DMS114 treated with DMSO at 0.1 percent for 48 hours (cell line): ENCODE data around the gene RNF217.
"Not testable (repeated sequence)": the region's sequence is repeated elsewhere in the genome, so short reads cannot be mapped to it uniquely, and the experiment has no call there.

Source experiments
- DNase-seq: peaks from one replicate; lab custom pipeline; 2025; ENCODE audit not compliant: unreplicated experiment; lab: John Stamatoyannopoulos, UW

Gene RNF217

DNA sequence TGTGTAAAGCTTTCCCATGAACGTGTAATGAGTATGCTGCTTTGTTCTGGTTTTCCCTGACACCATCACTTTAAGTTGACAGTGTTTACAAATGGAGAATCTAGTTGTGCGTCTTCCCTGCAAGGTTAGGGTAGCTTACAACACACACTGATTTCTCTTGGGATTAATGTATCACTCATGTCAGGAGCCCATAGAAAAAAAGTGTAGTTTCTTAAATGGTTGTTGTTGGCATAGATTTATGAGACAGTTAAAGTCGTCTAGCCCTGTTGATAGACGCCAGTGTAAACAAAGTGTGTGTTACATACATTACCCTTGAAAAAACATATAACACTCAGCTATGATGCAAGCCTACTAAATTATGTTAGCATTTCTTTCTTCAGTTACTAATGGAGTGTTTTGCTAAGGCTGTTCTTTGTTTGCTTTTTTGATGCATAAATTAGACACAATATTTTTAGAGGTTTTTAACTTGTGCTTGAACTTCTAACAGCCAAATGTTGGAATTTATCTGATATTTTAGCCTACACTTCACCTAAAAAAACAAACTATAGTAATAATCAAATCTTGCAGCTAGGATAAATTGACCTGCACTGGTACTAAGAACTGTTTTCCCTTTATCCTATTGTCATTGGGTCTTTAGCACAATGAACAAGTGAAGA lies 88.6 kb downstream of the RNF217 start:
- no peak for DNase-seq

DNA sequence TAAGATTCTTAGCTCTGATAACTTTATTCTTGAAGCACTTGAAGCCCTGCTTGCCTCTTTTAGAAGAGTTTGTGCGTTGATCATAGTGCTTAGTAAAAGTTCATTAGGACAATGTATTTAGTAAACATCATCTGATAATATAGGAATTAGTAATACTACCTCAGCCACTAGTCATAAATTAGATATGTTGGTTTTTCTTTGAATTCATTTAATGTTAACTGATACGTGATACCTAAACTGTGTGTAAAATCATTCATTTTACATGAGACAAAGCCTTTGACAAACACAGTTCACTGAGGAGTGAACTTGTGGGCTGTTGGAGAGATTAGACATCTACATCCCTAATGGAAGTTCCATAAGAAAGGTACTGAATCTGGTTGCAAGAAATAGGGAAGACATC lies 91.6 kb downstream of the RNF217 start:
- DNase-seq: no peak

DNA sequence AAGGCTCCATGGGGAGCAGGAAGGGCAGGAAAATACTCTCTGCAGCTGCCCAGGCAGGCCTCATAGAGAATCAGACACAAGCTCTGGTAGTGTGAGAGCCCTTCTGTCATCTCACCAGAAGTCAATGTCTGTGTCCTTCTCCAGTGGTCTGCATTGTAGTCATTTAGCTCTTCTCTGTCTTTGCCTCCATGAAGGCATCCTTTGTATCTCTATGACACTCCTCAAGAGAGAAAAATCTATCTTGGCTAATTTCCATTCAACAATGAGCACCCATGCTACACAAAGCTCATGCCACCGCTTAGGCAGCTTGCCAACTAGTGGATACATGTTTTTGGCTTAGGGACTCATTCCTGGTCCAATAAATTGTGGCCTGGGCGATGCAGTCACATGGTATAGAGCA lies 92.1 kb downstream of the RNF217 start:
- DNase-seq: no peak

DNA sequence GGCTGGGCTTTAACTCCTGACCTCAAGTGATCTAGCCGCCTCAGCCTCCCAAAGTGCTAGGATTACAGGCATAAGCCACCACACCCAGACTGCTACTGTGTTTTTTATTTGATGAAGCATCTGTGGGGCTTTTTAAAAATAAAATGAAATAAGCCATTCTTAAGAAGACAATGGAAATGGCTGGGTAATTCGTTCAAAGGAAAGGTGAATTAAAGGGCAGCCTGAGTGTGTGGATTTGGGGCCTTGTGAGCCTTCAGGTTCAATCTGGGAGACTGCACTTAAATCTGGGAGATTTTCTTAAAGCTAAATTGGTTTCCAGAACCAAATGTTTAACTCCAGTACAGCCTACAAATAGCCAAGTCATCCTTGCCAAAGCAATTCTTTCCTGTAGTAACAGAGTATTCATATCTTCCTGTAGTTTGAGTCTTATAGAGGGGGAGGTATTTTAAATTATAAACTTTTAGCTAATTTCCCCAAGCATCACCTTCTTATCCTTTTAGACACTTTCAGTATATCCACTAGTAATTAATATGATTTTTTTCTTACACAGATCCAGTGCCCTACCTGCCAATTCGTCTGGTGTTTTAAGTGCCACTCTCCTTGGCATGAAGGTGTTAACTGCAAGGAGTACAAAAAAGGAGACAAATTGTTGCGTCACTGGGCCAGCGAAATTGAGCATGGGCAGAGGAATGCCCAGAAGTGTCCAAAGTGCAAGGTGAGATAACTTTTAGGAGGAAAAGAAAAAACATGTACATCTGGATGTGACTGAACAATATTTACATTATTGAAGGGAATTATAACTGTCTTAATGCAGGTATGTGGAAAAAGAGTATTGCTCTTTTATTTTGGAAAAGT lies 95.4 kb downstream of the RNF217 start:
- DNase-seq: no peak

DNA sequence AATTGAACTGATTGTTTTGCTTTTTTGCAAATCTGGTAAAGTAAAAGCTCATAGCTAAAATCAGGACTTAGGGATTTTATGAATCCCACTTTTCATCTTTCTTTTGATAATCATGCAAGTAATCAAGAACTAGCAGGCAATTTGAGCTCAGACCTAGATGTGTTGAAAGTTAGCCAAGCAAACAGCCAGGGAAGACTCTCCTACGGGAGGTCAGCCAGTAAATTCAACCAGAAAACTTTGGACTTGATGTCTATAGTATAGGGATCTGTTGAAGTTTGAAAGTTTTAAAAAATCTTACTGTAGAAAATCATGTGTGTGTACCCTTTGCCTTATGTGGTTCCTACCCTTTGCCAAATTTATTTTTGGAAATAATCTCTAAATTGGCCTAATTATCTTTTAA lies 96.3 kb downstream of the RNF217 start:
- no peak for DNase-seq

DNA sequence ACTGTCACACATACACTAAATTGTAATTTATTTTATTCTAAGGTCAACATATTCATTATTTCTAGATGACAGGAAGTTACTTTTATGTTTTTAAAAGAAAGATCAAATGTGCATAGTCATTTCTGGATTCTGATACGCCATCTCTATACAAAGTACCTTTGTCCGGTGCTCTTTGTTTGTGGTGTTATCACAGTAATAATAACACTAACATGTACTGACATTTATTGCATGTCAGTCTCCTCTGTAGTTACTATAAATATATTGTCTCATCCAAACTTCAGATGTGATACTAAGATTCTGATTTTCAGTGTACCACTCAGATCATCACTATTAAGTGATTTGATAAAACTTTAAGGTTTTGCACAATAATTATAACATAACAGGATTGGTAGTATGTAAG lies 101.1 kb downstream of the RNF217 start:
- DNase-seq: no peak

DNA sequence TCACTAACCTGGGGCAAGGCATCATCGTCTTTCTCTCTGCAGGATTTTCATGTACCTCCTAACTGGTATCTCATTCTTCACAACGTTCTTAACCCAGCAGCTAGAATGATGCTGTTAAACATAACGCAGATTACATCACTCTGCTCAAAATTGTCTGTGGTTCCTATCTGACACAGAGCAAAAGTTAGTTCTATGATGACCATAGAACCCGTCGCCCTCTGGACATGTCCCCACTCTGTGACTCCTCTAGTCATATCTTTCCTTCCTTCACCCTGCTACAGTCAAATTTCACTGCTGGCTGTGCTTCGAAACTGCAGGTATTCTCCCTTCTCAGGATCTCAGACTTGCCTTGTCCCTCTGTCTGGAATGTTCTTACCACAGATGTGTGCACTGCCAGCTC lies 103.9 kb downstream of the RNF217 start:
- no peak for DNase-seq

DNA sequence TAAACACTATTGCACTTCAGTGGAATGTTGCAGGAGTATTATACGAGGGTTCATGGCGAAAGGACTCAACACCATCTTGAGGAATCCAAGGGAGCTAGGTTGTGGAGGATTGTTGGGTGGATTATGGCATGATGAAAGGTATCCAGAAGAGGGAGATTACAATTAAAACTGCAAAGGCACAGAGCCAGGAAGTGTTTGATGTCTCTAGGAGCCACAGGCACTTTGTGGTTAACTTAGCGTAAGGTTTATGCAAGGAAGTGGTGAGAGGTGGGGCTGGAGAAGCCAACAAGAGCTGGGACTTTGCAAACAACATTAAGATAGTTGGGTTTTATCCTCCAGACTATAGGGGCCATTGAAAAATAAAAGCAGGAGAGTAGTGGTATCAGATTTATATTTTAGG lies 104.7 kb downstream of the RNF217 start:
- DNase-seq: no peak

DNA sequence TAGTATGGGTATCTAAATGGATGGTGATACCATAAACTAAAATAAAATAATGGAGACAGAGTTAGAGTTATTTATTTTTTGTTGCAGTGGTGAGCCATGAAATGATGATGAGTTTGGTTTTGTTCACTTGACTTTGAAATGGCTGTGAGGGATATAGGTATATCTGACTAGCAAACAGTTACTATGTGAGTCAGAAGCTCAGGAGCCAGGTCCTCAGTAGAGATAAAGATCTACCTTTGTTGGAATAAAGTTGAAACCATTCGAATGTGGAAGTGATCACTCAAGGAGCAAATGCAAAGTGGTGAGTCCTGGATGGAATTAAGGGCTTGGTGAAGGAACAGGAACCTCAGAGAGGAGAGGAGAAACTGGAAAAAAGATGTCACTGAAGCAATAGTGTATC lies 105.3 kb downstream of the RNF217 start:
- DNase-seq: no peak

DNA sequence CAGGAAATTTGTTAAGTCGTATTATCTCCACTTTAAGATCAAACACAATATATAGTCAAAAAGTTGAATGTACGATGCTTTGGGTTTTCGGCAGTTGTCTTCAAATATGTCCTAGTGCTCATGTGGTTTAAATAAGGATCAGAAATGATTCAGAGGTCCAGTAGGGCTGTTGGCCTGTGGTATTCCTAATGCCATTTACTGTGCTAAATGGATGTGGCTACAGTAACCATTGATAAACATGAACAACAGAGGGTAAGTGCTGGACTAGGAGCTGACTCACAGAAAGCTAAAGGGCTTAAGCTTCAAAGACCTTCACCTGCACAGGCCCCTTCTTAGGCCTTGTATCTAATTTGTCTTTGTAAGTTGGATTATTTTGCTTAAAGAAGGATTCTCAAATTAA lies 110.8 kb downstream of the RNF217 start:
- DNase-seq: no peak

DNA sequence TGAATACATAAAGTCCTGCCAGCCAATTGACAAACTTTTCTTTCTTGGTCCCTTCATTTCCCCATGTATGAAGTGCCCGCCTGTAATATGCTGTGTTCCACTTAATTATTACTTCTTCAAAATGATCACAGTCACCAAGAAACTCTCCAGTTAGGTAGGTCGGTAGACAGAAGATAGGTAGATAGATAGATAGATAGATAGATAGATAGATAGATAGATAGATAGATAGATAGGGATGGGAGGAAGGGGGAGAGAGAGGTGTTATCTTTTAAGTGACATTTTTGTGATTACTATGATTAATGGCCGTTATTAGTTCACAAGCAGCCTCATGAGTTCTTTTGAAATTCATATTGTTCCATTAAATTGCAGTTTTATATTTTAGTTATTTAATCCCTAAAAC lies 111.9 kb downstream of the RNF217 start:
- DNase-seq: no peak

DNA sequence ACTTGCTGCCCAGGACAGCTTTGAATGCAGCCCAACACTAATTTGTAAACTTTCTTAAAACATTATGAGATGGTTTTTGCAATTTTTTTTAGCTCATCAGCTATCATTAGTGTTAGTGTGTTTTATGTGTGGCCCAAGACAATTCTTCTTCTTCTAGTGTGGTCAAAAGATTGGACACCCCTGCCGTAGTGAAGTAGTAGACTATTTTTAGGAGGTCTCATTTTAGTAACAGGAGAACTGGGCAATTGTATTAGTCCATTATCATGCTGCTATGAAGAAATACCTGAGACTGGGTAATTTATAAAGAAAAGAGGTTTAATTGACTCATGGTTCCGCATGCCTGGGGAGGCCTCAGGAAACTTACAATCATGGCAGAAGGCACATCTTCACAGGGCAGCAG lies 112.8 kb downstream of the RNF217 start:
- not testable (repeated sequence) for DNase-seq

DNA sequence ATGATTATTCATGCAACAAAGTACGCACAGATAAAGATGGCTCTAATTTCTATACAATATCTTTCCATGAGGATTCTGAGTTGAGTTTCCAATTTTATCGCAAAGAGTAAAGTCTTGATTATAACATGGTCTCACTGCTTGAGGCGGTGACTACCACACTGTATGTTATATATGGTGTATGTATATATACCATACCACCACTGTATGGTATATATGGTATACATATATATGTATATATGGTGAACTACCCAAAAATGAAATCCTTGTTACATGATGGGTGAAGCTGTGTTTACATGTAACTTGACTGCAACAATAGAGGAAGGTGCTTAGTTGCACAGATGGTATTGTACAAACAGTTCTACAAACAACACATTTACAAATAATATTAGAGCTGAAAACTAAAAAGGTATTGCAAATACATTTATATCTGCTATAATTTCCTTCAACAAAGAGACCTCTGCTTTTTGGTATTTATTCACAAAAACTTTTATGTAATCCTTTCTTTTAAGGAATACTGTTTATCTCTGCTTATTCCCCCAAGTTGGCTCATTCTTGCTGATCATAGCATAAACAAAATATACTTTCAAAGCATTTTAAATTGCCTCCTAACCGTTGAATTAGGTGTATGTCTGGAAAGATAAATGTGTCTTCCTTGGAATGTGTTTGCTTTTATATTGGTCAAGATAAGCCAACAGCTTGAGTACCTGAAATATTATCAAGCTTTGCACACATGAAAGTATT lies 113.7 kb downstream of the RNF217 start:
- no peak for DNase-seq

DNA sequence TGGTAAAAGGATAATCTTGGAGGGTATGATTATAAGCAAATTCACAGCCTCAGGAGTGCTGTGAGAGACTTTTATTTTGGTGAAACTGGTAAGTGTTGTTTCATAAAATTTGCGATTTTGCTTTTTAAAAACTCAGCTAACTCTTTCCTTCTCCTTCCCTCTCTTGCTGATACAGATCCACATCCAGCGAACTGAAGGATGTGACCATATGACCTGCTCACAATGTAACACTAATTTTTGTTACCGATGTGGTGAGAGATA lies 114.2 kb downstream of the RNF217 start:
- DNase-seq: no peak

DNA sequence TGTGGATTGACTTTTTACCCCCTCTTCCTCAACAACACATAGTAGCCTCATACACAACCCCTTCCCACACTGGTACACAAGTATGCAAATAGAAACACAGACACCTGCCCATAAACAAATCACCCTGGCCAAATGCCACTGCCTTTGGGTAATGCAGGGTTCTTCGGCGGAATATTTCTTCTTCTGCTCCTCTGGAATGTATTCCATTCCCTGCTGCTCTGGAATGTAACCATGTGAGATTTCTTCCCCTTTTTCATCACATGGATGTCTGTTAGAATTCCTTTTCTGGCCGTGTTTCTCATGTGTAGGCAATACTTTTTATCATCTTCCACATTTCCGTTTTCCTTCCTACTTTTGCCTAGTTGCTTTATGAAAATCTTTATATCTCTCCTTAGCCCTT lies 115.2 kb downstream of the RNF217 start:
- DNase-seq: no peak

DNA sequence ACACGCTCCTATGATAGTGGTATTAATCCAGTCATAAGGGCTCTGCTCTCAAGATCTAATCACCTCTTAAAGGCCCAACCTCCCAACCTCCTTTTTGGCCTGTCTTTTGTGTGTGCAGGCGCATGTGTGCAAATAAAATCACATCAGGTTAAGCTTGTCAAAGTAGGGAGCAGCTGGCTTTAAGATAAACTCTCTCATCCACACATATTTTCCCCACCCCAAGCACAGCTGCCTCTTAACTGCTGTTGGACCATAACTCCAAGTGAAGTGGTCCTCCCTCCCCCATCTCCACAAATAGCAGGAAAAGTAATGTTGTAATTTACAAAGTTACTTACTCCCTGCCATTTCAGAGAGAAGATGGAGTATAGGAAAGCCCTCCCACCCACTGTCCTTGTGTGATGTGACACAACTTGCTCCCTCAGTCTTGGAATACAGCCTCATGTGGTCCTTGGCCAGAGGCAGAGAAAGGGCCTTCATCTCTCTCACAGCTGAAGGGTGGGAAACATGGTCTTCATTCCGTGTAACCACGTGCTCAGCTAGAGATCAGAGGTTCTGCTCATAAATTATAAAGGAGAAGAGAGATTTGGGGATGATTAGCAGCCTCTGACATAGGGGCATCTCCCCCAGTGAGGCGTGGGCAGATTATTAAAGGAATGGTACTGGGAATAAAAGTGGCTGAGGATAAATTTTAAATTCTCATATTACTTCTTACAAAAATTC lies 116.5 kb downstream of the RNF217 start:
- no peak for DNase-seq

DNA sequence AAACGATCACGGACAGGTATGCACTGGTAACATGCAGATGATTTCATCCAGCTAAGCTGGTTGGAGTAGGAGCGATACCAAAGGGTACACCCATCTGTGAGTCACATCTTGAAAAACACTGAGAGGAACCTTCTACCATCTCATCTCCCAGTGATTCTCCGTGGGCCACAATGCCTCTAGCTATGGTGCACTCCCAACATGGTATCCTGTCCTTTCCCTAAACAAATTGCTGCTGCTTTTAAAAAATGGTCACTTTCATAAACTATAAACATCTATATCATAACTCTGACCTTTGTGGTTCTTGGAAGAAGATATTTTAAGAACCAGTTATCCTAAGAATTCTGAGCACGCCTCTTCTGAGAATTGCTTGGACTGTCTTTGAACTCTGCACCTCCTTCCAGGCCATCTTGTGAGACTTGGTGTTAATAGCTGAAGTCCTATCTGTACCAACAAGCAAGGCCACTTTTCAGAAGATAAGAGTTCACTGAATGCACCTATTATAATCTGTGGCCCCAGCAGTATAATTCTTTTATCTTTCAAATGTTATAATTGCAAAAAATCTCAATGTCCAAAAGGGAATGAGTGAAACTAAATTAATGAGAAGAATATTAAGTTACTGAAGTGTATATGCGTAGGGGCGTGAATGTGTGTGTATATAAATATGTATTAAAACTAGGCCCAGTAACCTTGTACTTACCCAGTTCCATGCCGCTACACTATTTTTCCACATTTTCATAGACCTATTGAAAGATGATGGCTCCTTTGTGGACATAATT lies 120.9 kb downstream of the RNF217 start:
- no peak for DNase-seq

DNA sequence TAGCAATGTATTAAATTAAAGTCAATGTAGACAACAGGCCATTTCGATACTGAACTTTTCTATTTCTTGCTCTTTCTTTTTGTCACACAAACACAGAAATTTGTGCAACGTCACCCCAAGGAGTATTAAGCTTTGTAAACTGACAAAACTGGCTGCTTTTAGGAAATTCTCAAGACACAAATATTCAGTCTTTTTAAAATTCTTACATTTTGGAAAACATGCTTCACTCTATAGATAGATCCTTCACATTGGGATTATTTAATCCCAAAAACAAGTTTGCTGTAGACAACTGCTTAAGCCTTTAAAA lies 121.4 kb downstream of the RNF217 start:
- no peak for DNase-seq

DNA sequence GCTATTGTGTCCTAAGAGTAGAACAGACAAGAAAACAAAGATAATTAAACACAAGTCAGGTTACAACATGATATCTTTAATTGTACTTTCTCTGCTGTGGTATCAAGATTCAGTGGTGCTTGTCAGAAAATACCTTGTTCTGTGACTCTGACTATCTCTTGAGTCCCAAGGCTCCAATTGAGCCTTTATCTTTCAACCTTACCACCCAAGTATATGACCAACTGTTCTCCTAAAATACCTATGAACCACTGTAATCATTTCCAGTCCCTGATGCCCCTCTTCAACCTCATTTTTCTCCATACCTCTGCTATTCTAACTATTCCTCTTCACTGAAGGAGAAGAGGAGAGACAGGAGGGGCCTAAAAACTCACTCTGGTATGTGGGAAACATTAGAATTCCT lies 124.5 kb downstream of the RNF217 start:
- no peak for DNase-seq

DNA sequence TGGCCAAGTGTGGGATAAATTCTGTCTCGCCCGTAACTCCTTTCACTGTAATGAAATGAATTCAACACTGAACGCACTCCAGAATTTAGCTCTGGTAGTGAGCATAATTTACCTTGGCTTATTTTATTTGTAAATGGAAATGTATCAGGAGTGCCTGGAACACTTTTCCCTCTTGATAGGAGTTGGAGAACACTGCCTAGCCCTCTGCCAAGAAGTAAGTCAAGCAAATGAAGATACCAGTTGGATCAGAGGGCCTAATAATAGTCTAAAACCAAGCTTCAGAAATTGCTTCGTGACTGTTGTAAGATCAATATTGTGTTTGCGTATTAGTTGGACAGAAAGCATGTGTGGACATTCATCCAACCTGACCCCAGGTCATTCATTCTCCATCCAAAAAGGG lies 126.7 kb downstream of the RNF217 start:
- no peak for DNase-seq

DNA sequence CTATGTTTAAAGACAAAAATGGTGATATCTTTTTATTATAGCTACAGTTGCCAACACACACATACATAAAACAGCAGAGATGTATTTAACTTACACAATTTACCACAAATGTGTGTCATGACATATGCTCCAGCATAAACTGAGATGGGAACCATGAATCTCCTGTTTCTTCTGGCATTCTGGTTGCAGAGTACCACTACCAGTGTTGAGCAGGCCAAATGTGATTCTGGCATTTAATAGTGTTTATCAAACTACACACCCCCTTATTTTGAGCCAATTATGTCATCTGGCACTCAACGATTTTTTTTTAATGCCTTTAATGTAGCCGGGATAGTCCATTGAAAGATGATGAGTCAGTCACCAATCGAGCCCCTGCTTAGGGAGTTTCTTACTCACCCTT lies 132.3 kb downstream of the RNF217 start:
- no peak for DNase-seq
